ENCODE data around the gene SLC4A5.
A peak's percentile ranks its signal among the peaks of the same experiment; 100 is the strongest.
"Not testable (repeated sequence)": the region's sequence is repeated elsewhere in the genome, so short reads cannot be mapped to it uniquely, and the experiment has no call there.

Gene SLC4A5

DNA sequence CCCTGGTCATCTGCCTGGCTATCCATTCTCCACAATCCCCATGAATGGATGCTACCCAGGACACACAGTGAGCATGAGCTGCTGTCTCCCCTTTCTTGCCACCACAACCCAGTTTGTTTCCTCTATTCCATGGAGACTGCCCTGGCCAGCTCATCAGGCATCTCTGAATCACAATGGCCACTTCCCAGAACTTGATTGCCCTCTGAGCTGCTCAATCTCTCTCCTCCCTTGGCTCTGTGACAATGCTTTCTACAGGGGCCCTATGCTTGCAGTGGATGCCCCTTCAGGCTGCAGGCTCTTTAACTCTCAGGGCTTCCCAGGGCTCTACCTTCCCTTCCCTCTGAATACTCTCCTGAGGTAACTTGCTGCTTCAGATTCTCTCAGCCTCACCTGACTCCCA lies 14.4 kb upstream of the SLC4A5 start:
- peaks cover 24% of the 10 kb centered on the region for H3K36me3 Mint-ChIP-seq (ENCODE audit: insufficient read depth)
- H3K4me3 Mint-ChIP-seq, result no peak overlapping the region
- no peak for DNase-seq

GRCh38 chr2:74349889-74350288 lies 6.7 kb upstream of the SLC4A5 start:
- Mint-ChIP-seq H3K27me3 (no peaks in the 10 kb centered on the region), H3K4me3 (no peak overlapping the region), H3K27ac (no peak overlapping the region), H3K9me3 (no peaks in the 10 kb centered on the region), H3K4me1 (ENCODE audit: low read depth in 2 of 2) (no peaks in the 10 kb centered on the region), H3K36me3 (ENCODE audit: insufficient read depth) (no peaks in the 10 kb centered on the region)
- DNase-seq, result no peak
- ATAC-seq (replicated peaks), result no peak

More for the DNA sequence above, 14.4 kb upstream of the SLC4A5 start:
- no peak for ATAC-seq (replicated peaks)
- no peaks in the 10 kb centered on the region for H3K27me3 Mint-ChIP-seq
- peak overlapping the region in 1 of 2 donors; percentile 59 for H3K27ac Mint-ChIP-seq
- H3K4me1 Mint-ChIP-seq (ENCODE audit: low read depth in 2 of 2), result no peaks in the 10 kb centered on the region
- no peaks in the 10 kb centered on the region for H3K9me3 Mint-ChIP-seq

- Mint-ChIP-seq H3K36me3 (ENCODE audit: insufficient read depth) (no peaks in the 10 kb centered on the region), H3K9me3 (no peaks in the 10 kb centered on the region), H3K4me1 (ENCODE audit: low read depth in 2 of 2) (peaks cover 0 to 2% of the 10 kb centered on the region in 2 donors), H3K27me3 (no peaks in the 10 kb centered on the region), H3K4me3 (no peak overlapping the region), H3K27ac (no peak overlapping the region)
- ATAC-seq (replicated peaks) (no peak), DNase-seq (no peak)
These were observed 4.5 kb upstream of the SLC4A5 start for GRCh38 chr2:74347742-74348141.

- Mint-ChIP-seq H3K27ac (no peak overlapping the region), H3K4me3 (no peak overlapping the region), H3K27me3 (no peaks in the 10 kb centered on the region), H3K4me1 (ENCODE audit: low read depth in 2 of 2) (peaks cover 0 to 2% of the 10 kb centered on the region in 2 donors), H3K9me3 (no peaks in the 10 kb centered on the region), H3K36me3 (ENCODE audit: insufficient read depth) (no peaks in the 10 kb centered on the region)
- ATAC-seq (replicated peaks) (no peak), DNase-seq (no peak)
These were observed 4.1 kb upstream of the SLC4A5 start for GRCh38 chr2:74347303-74347702.

DNA sequence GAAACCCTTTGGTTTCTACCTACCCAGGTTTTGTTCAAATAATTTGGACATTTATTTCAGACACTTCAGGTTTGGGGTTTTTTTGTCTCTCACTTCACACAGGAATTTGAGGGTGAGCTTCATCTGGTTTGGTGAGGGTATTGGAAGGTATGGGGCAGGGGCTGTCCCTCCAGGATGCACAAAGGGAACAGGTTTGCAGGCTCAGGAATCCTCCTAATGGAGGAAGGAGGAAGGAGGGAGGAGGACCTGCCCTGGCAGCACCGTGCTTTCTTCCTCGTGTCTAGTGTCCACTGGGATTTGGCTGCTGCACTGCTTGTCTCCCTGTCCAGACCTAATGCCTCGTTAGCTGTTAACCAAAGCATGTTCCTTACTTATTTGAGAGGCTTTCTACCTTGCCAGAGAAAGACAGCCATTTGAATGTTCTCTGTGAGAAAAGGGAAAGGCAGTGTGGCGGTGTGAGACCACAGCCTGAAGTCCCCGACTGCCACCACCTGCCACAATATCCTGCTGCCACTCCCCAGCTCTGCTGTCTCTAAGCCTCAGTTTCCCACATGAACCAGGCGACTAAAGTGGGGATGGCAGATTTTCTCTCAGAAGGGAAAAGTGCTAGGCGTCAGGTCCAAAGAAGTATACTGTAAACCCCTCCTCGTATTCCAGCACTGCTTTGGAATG lies 2.2 kb upstream of the SLC4A5 start:
- Mint-ChIP-seq H3K36me3 (ENCODE audit: insufficient read depth) (no peaks in the 10 kb centered on the region), H3K4me1 (ENCODE audit: low read depth in 2 of 2) (peaks cover 0 to 2% of the 10 kb centered on the region in 2 donors), H3K27me3 (peaks cover 0 to under 1% of the 10 kb centered on the region in 2 donors), H3K9me3 (no peaks in the 10 kb centered on the region), H3K27ac (no peak overlapping the region), H3K4me3 (no peak overlapping the region)
- no peak for DNase-seq
- no peak for ATAC-seq (replicated peaks)

DNA sequence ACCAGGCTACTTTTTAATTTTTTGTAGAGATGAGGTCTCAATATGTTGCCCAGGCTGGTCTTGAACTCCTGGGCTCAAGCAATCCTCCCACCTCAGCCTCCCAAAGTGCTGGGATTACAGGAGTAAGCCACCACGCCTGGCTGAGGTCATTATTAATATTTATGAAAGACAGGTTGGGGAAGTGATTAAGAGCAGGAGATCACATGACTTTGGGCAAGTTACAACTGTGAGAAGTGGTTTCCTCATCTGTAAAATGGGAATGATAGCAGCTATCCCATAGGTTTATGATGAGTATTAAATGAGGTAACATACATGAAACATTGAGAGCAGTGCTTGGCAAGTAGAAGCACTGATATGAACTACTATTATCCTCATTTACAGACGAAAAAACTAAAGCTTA lies 7.0 kb downstream of the SLC4A5 start:
- H3K27ac Mint-ChIP-seq; ATAC-seq (replicated peaks); H3K36me3 Mint-ChIP-seq (ENCODE audit: insufficient read depth); H3K4me3 Mint-ChIP-seq; DNase-seq; H3K27me3 Mint-ChIP-seq; H3K9me3 Mint-ChIP-seq; H3K4me1 Mint-ChIP-seq (ENCODE audit: low read depth in 2 of 2): not testable (repeated sequence)

GRCh38 chr2:74334931-74335333 lies 8.3 kb downstream of the SLC4A5 start:
- ATAC-seq (replicated peaks) (peak; percentile 70), DNase-seq (peak; percentile 71 to 73 (median 71))
- Mint-ChIP-seq H3K36me3 (ENCODE audit: insufficient read depth) (no peaks in the 10 kb centered on the region), H3K4me3 (no peak overlapping the region), H3K27ac (no peak overlapping the region), H3K4me1 (ENCODE audit: low read depth in 2 of 2) (no peaks in the 10 kb centered on the region), H3K27me3 (no peaks in the 10 kb centered on the region), H3K9me3 (no peaks in the 10 kb centered on the region)

DNA sequence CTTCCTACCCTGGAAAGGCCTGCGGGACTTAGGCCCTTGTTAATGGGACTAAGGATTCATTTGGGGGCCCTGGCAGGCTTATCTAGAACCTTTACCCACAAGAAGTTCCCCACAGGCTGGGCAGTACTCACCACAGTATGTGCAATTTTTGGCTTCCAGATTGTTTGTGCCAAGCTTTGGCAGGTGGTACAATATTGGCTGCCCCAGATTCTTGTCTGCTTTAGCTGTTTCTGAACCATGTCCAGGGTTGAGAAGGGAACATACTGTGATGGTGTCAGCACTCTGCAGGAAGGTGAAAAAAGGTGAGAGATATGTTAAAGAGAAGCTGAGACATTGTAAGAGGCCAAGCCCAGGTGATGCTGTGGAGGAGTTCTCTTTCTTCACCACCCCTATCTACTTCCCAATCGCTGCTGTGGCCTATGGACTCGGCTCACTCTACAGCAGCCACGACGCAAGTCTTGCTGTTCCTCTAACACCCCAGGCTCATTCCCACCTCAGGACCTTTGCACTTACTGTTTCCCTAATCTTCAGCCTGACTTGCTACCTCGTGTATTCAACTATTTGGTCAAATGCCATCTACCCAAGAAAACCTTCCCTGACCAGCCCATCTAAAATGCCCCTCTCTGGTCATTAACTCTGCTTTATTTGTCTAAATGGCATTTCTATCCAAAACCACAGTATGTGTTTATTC lies 9.2 kb downstream of the SLC4A5 start:
- H3K4me3 Mint-ChIP-seq, result no peak overlapping the region
- H3K27me3 Mint-ChIP-seq, result no peaks in the 10 kb centered on the region
- DNase-seq, result no peak
- H3K36me3 Mint-ChIP-seq (ENCODE audit: insufficient read depth), result no peaks in the 10 kb centered on the region
- no peak overlapping the region for H3K27ac Mint-ChIP-seq
- H3K4me1 Mint-ChIP-seq (ENCODE audit: low read depth in 2 of 2), result no peaks in the 10 kb centered on the region
- no peaks in the 10 kb centered on the region for H3K9me3 Mint-ChIP-seq
- no peak for ATAC-seq (replicated peaks)

- H3K36me3 Mint-ChIP-seq (ENCODE audit: insufficient read depth), result no peaks in the 10 kb centered on the region
- H3K27ac Mint-ChIP-seq, result no peak overlapping the region
- H3K9me3 Mint-ChIP-seq, result no peaks in the 10 kb centered on the region
- H3K4me1 Mint-ChIP-seq (ENCODE audit: low read depth in 2 of 2), result no peaks in the 10 kb centered on the region
- H3K4me3 Mint-ChIP-seq, result no peak overlapping the region
- ATAC-seq (replicated peaks), result no peak
- H3K27me3 Mint-ChIP-seq, result no peaks in the 10 kb centered on the region
- DNase-seq, result no peak
These were observed 10.0 kb downstream of the SLC4A5 start for GRCh38 chr2:74333175-74333574.

GRCh38 chr2:74332550-74333174 lies 10.6 kb downstream of the SLC4A5 start:
- no peak for ATAC-seq (replicated peaks)
- Mint-ChIP-seq H3K27ac (peak overlapping the region in 1 of 2 donors; percentile 2), H3K27me3 (no peaks in the 10 kb centered on the region), H3K9me3 (no peaks in the 10 kb centered on the region), H3K36me3 (ENCODE audit: insufficient read depth) (no peaks in the 10 kb centered on the region), H3K4me1 (ENCODE audit: low read depth in 2 of 2) (no peaks in the 10 kb centered on the region), H3K4me3 (no peak overlapping the region)
- no peak for DNase-seq

GRCh38 chr2:74328573-74328972 lies 14.6 kb downstream of the SLC4A5 start:
- no peak for DNase-seq
- no peaks in the 10 kb centered on the region for H3K27me3 Mint-ChIP-seq
- H3K36me3 Mint-ChIP-seq (ENCODE audit: insufficient read depth), result no peaks in the 10 kb centered on the region
- ATAC-seq (replicated peaks), result no peak
- H3K4me1 Mint-ChIP-seq (ENCODE audit: low read depth in 2 of 2), result peaks cover 0 to 2% of the 10 kb centered on the region in 2 donors
- H3K27ac Mint-ChIP-seq, result no peak overlapping the region
- H3K9me3 Mint-ChIP-seq, result no peaks in the 10 kb centered on the region
- H3K4me3 Mint-ChIP-seq, result no peak overlapping the region

- Mint-ChIP-seq H3K36me3 (ENCODE audit: insufficient read depth) (no peaks in the 10 kb centered on the region), H3K9me3 (no peaks in the 10 kb centered on the region), H3K27ac (no peak overlapping the region), H3K27me3 (no peaks in the 10 kb centered on the region), H3K4me1 (ENCODE audit: low read depth in 2 of 2) (peaks cover 0 to 2% of the 10 kb centered on the region in 2 donors), H3K4me3 (no peak overlapping the region)
- ATAC-seq (replicated peaks), result no peak
- no peak for DNase-seq
These were observed 15.1 kb downstream of the SLC4A5 start for GRCh38 chr2:74328074-74328473.

GRCh38 chr2:74327627-74328026 lies 15.6 kb downstream of the SLC4A5 start:
- Mint-ChIP-seq H3K4me1 (ENCODE audit: low read depth in 2 of 2) (peaks cover 0 to 2% of the 10 kb centered on the region in 2 donors), H3K27me3 (no peaks in the 10 kb centered on the region), H3K36me3 (ENCODE audit: insufficient read depth) (no peaks in the 10 kb centered on the region), H3K9me3 (no peaks in the 10 kb centered on the region), H3K27ac (no peak overlapping the region), H3K4me3 (no peak overlapping the region)
- ATAC-seq (replicated peaks) (no peak), DNase-seq (no peak)

GRCh38 chr2:74327199-74327598 lies 16.0 kb downstream of the SLC4A5 start:
- Mint-ChIP-seq H3K9me3 (no peaks in the 10 kb centered on the region), H3K27ac (no peak overlapping the region)

More at GRCh38 chr2:74327199-74327598, 16.0 kb downstream of the SLC4A5 start:
- Mint-ChIP-seq H3K36me3 (ENCODE audit: insufficient read depth) (no peaks in the 10 kb centered on the region), H3K27me3 (no peaks in the 10 kb centered on the region), H3K4me1 (ENCODE audit: low read depth in 2 of 2) (peaks cover 0 to 2% of the 10 kb centered on the region in 2 donors), H3K4me3 (no peak overlapping the region)
- DNase-seq (no peak), ATAC-seq (replicated peaks) (no peak)

All from effector memory CD8-positive, alpha-beta T cell (primary cell).